NT2/D1 (cell line): Measurements from ENCODE around the gene GOLGA6L9.
"Not testable (repeated sequence)": the region's sequence is repeated elsewhere in the genome, so short reads cannot be mapped to it uniquely, and the experiment has no call there.

Source experiments
- SUZ12 ChIP-seq: IDR thresholded peaks from 2 replicates; pipeline ENCODE4 v1.6.1; 2011; ENCODE audit not compliant: insufficient read length, insufficient read depth; ENCODE audit errors: extremely low read depth
- YY1 ChIP-seq: IDR thresholded peaks from 2 replicates; pipeline ENCODE4 v1.6.1; 2011; ENCODE audit not compliant: insufficient read length, insufficient read depth

DNA sequence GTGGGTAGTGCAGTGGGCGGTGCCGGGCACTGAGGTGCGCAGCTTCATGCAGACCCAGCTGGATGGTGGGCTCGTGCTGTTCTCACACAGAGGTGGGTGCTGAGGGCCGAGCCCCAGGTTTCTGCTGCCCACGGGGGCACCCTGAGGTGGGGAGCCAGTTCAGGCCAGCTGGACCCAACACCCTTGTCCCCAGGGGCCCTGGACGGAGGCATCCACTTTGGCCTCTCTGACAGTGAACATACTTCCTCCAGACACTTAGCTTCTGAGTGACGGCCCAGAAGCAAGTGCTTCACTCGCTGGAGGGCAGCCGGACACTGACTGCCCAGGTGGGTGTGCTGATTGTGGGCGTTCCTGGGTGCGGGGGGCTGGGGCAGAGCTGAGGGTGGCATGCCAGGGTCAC, 39.8 kb downstream of the GOLGA6L9 start:
- TF ChIP-seq YY1, SUZ12: not testable (repeated sequence)
